Measurements from ENCODE around the gene APOC4. TPM values are rescaled to one million over a fixed set of nuclear protein-coding genes. Genes with fewer than 3 reads are reported as not detected.
"Not testable (repeated sequence)": the region's sequence is repeated elsewhere in the genome, so short reads cannot be mapped to it uniquely, and the experiment has no call there.

The APOC4 gene
- total and polyA plus RNA-seq, 2 experiments from 2014 or later = not detected

DNA sequence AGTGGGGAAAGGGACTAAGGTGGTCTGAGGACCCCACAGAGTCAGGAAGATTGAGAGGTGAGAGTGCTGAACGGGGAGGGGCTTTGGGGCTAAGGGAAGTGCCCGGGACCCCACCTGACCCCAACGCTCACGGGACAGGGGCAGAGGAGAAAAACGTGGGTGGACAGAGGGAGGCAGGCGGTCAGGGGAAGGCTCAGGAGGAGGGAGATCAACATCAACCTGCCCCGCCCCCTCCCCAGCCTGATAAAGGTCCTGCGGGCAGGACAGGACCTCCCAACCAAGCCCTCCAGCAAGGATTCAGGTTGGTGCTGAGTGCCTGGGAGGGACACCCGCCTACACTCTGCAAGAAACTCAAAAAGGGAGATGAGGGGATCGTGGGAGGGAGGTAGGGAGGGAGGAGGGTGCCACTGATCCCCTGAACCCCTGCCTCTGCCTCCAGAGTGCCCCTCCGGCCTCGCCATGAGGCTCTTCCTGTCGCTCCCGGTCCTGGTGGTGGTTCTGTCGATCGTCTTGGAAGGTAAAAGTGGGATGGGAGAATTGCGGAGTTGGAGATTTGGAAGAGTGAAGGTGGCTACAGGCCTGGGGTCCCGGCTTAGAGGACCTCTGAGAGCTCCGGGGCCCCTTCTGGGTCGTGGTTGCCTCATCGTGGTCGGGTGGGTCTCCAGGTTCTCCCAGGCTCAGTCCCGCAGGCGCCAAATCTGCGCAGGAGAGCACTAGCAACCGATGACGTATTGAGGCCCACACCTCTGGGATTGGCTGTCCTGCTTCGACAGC, 27.4 kb upstream of the APOC4 start, which contains the start of gene APOC1:
Gene APOC1, plus strand, starts transcription at position 176 of the 774 bp plus-strand sequence. Its CDS starts 284 bp downstream, at position 460.
- not testable (repeated sequence) for H3K36me3 ChIP-seq (ENCODE audit: insufficient read depth); H4K20me1 ChIP-seq (replicated peaks; ENCODE audit: insufficient read depth); H3K36me3 Mint-ChIP-seq (ENCODE audit: low read depth); H3K9me2 ChIP-seq (ENCODE audit: insufficient read depth); H3F3A ChIP-seq (replicated peaks; ENCODE audit: low read depth); H3K27me3 ChIP-seq (ENCODE audit: insufficient read depth); H3K9me3 Mint-ChIP-seq; H3K79me2 ChIP-seq (replicated peaks; ENCODE audit: insufficient read depth)
- Histone ChIP-seq H3K4me3 (peak within 1 kb of the TSS; percentile 74), H3K4me2 (peak within 1 kb of the TSS; percentile 90), H3K27ac (ENCODE audit: low read depth) (peak within 1 kb of the TSS; percentile 95), H2AFZ (peak within 1 kb of the TSS; percentile 87), H3K4me1 (ENCODE audit: insufficient read depth) (peaks cover 22% of the 10 kb centered on the region)
- Mint-ChIP-seq H3K27ac (peak within 1 kb of the TSS; percentile 99), H3K27me3 (ENCODE audit: insufficient read depth, low read depth, poor library complexity) (peaks cover 15% of the 10 kb centered on the region), H3K4me1 (peaks cover 34% of the 10 kb centered on the region), H3K4me3 (peak within 1 kb of the TSS; percentile 89)
- TF ChIP-seq CREB1 (CRISPR knock-in tag; IDR thresholded peaks at IDR 0.05; ENCODE audit: low read depth) (peak; percentile 95), POLR2AphosphoS5 (IDR thresholded peaks at IDR 0.05; ENCODE audit: low read depth) (peak; percentile 64)
- ATAC-seq (peak; percentile 89), DNase-seq (ENCODE audit: low spot score) (peak; percentile 95)

GRCh38 chr19:44924243-44924725, 17.8 kb upstream of the APOC4 start:
- H3K9me3 Mint-ChIP-seq = peaks cover 3% of the 10 kb centered on the region; the same call in 1 of the 3 replicates
- Histone ChIP-seq H3K27me3 (ENCODE audit: insufficient read depth) (no peaks in the 10 kb centered on the region), H4K20me1 (replicated peaks; ENCODE audit: insufficient read depth) (no peaks in the 10 kb centered on the region), H2AFZ (0 out of 2 replicates have a peak overlapping the region, but pooled peaks have one; percentile 28), H3K4me2 (no peak overlapping the region), H3K36me3 (ENCODE audit: insufficient read depth) (no peaks in the 10 kb centered on the region; the same call in 1 of the 2 replicates), H3K4me1 (ENCODE audit: insufficient read depth) (peaks cover 10% of the 10 kb centered on the region; the same call in 1 of the 2 replicates), H3K9me2 (ENCODE audit: insufficient read depth) (no peaks in the 10 kb centered on the region), H3K27ac (ENCODE audit: low read depth) (no peak overlapping the region), H3K4me3 (no peak overlapping the region), H3F3A (replicated peaks; ENCODE audit: low read depth) (no peaks in the 10 kb centered on the region), H3K79me2 (replicated peaks; ENCODE audit: insufficient read depth) (no peaks in the 10 kb centered on the region)
- peaks cover 19% of the 10 kb centered on the region for H3K4me1 Mint-ChIP-seq
- DNase-seq (ENCODE audit: low spot score) = no peak
- no peak for ATAC-seq
- TF ChIP-seq NANOG (IDR thresholded peaks at IDR 0.05; ENCODE audit: borderline replicate concordance) = no peak
- TF ChIP-seq STAT1 (IDR thresholded peaks at IDR 0.05; ENCODE audit: unreplicated experiment) = no peak
- peaks cover 19% of the 10 kb centered on the region for H3K27me3 Mint-ChIP-seq (ENCODE audit: insufficient read depth, low read depth, poor library complexity)
- H3K4me3 Mint-ChIP-seq = no peak overlapping the region
- H3K27ac Mint-ChIP-seq = no peak overlapping the region
- H3K36me3 Mint-ChIP-seq (ENCODE audit: low read depth) = no peaks in the 10 kb centered on the region; the same call in 2 of the 3 replicates

- ATAC-seq (no peak), DNase-seq (ENCODE audit: low spot score) (no peak)
- H2AFZ ChIP-seq = no peak overlapping the region
- H3K27me3 Mint-ChIP-seq (ENCODE audit: insufficient read depth, low read depth, poor library complexity) = peaks cover 19% of the 10 kb centered on the region
- no peak overlapping the region; the same call in 2 of the 3 replicates for H3K4me3 Mint-ChIP-seq
- no peaks in the 10 kb centered on the region for H3K9me2 ChIP-seq (ENCODE audit: insufficient read depth)
- H3K36me3 Mint-ChIP-seq (ENCODE audit: low read depth) = no peaks in the 10 kb centered on the region; the same call in 2 of the 3 replicates
- H3K79me2 ChIP-seq (replicated peaks; ENCODE audit: insufficient read depth) = no peaks in the 10 kb centered on the region
- no peaks in the 10 kb centered on the region for H4K20me1 ChIP-seq (replicated peaks; ENCODE audit: insufficient read depth)
- no peaks in the 10 kb centered on the region for H3K27me3 ChIP-seq (ENCODE audit: insufficient read depth)
- H3K4me3 ChIP-seq = no peak overlapping the region
- no peaks in the 10 kb centered on the region for H3F3A ChIP-seq (replicated peaks; ENCODE audit: low read depth)
- no peak overlapping the region for H3K27ac ChIP-seq (ENCODE audit: low read depth)
- peaks cover 10% of the 10 kb centered on the region; the same call in 1 of the 2 replicates for H3K4me1 ChIP-seq (ENCODE audit: insufficient read depth)
- peaks cover 3% of the 10 kb centered on the region; the same call in 1 of the 3 replicates for H3K9me3 Mint-ChIP-seq
- peaks cover 19% of the 10 kb centered on the region for H3K4me1 Mint-ChIP-seq
- H3K27ac Mint-ChIP-seq = no peak overlapping the region
- no peak overlapping the region for H3K4me2 ChIP-seq
- H3K36me3 ChIP-seq (ENCODE audit: insufficient read depth) = no peaks in the 10 kb centered on the region
- TF ChIP-seq STAT1 (IDR thresholded peaks at IDR 0.05; ENCODE audit: unreplicated experiment) = no peak
- TF ChIP-seq NANOG (IDR thresholded peaks at IDR 0.05; ENCODE audit: borderline replicate concordance) = no peak
- TF ChIP-seq, protein P1, sequence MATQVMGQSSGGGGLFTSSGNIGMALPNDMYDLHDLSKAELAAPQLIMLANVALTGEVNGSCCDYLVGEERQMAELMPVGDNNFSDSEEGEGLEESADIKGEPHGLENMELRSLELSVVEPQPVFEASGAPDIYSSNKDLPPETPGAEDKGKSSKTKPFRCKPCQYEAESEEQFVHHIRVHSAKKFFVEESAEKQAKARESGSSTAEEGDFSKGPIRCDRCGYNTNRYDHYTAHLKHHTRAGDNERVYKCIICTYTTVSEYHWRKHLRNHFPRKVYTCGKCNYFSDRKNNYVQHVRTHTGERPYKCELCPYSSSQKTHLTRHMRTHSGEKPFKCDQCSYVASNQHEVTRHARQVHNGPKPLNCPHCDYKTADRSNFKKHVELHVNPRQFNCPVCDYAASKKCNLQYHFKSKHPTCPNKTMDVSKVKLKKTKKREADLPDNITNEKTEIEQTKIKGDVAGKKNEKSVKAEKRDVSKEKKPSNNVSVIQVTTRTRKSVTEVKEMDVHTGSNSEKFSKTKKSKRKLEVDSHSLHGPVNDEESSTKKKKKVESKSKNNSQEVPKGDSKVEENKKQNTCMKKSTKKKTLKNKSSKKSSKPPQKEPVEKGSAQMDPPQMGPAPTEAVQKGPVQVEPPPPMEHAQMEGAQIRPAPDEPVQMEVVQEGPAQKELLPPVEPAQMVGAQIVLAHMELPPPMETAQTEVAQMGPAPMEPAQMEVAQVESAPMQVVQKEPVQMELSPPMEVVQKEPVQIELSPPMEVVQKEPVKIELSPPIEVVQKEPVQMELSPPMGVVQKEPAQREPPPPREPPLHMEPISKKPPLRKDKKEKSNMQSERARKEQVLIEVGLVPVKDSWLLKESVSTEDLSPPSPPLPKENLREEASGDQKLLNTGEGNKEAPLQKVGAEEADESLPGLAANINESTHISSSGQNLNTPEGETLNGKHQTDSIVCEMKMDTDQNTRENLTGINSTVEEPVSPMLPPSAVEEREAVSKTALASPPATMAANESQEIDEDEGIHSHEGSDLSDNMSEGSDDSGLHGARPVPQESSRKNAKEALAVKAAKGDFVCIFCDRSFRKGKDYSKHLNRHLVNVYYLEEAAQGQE (IDR thresholded peaks at IDR 0.05; ENCODE audit: unreplicated experiment) = no peak
- TF ChIP-seq EZH2 (IDR thresholded peaks at IDR 0.05; ENCODE audit: low read depth, unreplicated experiment) = no peak
- TF ChIP-seq ZNF331 (CRISPR knock-in tag; IDR thresholded peaks at IDR 0.05; ENCODE audit: low read depth) = no peak
- no peak for TF ChIP-seq JUNB (IDR thresholded peaks at IDR 0.05; ENCODE audit: unreplicated experiment)
- TF ChIP-seq CREB1 (CRISPR knock-in tag; IDR thresholded peaks at IDR 0.05; ENCODE audit: low read depth) = no peak
- no peak for TF ChIP-seq EZH2phosphoT487 (IDR thresholded peaks at IDR 0.05; ENCODE audit: unreplicated experiment)
- TF ChIP-seq CTCF (conservative IDR thresholded peaks at IDR 0.05; ENCODE audit: low read depth in 2 of 2) = no peak
- TF ChIP-seq POLR2AphosphoS5 (IDR thresholded peaks at IDR 0.05; ENCODE audit: low read depth) = no peak
Measured at GRCh38 chr19:44925114-44925891, 16.7 kb upstream of the APOC4 start.

Data from GM23338 (cell line).